Activated CD8-positive, alpha-beta memory T cell treated with anti-CD3 and anti-CD28 coated beads for 24 hours (primary cell): ENCODE measurements around the gene VPS51.
"Not testable (repeated sequence)": the region's sequence is repeated elsewhere in the genome, so short reads cannot be mapped to it uniquely, and the experiment has no call there.

Experiments used
- DNase-seq: peaks from one replicate; pipeline ENCODE4 v3.0.0-alpha.2; 2020

Gene VPS51

DNA sequence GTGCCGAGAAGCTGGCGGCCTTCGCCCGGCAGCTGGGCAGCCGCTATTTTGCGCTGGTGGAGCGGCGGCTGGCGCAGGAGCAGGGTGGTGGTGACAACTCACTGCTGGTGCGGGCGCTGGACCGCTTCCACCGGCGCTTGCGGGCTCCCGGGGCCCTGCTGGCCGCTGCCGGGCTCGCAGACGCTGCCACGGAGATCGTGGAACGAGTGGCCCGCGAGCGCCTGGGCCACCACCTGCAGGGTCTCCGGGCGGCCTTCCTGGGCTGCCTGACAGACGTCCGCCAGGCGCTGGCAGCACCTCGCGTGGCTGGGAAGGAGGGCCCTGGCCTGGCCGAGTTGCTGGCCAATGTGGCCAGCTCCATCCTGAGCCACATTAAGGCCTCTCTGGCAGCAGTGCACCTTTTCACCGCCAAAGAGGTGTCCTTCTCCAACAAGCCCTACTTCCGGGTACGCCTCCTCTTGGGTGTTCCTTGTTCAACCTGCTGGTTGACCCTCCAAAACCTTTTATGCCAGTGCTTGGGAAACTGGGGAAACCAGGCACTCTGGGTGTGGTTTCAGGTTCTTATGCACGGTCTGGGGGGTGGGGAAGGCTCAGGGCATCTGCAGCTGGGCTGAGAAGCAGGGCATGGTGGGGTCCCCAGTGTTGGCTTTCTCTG is 12.6 kb downstream of the VPS51 start:
- DNase-seq, result no peak

DNA sequence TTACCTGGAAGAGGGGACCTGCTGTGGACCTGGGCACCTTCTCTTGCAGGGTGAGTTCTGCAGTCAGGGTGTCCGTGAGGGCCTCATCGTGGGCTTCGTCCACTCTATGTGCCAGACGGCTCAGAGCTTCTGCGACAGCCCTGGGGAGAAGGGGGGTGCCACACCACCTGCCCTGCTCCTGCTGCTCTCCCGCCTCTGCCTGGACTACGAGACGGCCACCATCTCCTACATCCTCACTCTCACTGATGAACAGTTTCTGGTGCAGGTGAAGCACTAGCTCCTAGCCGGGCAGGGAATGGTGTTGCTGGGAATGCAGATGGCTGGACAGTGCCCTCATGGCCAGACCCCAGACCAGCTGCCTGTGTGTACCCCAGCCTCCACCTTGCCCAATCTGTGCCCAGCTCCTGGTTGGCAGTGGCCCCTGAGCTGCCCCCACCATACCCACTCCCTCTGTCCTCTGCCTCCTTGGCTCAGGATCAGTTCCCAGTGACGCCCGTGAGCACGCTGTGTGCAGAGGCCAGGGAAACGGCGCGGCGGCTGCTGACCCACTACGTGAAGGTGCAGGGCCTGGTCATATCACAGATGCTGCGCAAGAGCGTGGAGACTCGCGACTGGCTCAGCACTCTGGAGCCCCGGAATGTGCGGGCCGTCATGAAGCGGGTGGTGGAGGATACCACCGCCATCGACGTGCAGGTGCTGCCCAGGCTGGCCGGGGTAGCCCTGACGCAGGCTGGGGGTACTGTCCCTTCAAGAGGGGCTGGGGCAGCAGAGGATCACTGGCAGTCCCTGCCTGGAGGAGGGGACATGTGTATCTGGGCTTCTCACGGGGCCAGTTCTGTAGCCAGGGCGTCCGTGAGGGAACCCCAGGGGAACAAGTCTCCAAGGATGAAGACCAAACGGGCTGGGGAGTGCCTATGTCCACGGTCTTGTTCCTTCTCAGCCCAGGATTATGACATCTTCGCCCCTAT is 13.5 kb downstream of the VPS51 start:
- no peak for DNase-seq

DNA sequence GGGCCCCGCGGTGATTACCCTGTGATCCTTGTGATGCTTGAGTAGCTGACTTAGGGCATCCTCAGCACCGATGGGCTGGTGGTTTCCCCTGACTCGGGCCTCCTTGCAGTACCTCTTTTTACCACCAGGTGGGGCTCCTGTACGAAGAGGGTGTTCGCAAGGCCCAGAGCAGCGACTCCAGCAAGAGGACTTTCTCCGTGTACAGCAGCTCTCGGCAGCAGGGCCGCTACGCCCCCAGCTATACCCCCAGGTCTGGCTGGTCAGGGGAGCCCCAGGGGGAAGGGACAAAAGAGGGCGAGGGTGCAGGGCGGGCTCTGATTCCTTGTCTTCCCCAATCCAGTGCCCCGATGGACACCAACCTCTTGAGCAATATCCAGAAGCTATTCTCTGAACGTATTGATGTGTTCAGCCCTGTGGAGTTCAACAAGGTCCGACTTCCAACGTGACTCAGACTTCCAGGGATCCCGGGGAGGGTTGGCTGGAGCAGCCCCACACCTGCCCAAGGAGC is 14.4 kb downstream of the VPS51 start:
- DNase-seq, result peak; percentile 100

DNA sequence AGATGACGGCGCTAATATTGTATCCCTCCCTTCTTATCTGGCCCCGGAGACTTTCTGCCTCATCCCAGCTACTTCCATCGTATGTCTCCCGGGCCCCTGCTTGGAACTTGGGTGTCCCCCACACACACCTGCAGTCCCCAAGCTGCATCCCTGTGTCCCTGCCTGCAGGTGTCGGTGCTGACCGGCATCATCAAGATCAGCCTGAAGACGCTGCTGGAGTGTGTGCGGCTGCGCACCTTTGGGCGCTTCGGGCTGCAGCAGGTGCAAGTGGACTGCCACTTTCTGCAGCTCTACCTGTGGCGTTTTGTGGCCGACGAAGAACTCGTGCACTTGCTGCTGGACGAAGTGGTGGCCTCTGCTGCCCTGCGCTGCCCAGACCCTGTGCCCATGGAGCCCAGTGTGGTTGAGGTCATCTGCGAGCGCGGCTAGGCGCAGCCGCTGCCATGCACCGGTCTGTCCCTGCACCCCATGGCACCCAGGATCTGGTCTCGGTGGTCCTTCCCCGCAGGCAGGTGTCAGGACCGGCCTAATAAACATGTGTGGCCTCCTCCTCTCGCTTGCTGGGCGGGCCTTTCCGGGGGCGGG is 15.2 kb downstream of the VPS51 start:
- no peak for DNase-seq

DNA sequence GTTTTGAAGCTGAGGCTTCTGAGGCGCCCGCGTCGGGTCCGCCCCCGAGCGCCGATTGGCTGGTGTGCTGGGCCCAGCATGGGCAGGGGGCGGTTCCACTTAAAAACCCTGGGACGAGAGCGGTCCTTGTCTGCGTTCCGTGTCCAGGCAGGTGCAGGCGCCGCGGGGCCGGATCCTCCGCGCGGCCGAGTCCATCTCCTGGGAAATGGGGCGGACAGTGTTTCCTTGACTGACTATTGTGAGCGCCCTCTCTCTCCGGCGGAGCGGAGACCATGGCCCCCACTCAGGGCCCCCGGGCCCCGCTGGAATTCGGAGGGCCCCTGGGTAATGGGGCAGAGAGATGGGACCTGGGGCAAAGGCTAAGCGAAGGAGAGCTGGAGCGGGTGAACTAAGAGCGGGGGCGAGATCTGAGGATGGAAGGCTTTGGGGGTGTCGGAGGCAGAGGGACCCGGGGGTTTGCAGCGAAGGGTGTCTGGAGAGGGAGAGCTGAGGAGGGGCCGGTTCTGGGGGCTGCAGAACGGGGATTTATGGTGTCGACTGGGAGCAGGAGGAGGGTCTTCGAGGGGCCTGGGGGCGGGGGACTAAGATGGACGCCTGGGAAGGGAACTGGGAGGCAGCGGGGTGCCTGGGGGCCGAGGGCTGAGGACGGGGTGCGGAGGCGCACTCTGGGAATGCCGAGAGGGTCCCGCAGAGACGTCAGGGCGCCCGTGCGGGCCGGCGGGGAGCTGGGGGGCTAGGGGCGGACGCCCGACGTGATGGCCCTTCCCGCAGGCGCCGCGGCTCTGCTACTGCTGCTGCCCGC is 15.9 kb downstream of the VPS51 start, which contains the start of gene TM7SF2:
Gene TM7SF2 (plus strand): TSS at position 129 of the 802 bp plus-strand sequence. CDS start 144 bp downstream, at position 273.
- DNase-seq, result peak; percentile 95

DNA sequence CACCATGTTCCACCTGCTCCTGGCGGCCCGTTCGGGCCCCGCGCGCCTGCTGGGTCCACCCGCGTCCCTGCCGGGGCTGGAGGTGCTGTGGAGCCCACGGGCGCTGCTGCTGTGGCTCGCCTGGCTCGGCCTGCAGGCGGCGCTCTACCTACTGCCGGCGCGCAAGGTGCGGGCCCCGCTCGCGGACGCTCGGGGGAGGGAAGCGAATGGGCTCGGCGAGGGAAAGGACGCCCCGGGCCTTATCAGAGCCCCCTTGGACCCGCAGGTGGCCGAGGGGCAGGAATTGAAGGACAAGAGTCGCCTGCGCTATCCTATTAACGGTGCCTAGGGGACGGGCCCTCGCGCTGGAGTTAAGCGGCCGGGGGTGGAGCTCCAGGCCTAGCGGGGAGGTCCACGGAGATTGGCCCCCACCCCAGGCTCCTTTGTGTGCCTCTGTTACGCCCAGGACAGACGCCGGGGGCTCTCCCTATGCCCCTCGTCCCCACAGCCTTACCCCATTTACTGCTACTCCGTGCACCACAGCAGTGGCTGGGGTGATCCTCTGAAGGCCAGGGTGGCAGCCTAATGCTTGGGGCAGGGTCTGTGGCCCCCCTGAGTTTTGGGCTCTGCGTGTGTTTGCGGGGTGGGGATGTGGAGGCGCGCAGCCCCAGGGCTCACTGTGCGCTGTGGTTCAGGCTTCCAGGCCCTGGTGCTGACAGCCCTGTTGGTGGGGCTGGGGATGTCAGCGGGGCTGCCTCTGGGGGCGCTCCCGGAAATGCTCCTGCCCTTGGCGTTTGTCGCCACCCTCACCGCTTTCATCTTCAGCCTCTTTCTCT is 16.7 kb downstream of the VPS51 start:
- DNase-seq, result peak; percentile 89

DNA sequence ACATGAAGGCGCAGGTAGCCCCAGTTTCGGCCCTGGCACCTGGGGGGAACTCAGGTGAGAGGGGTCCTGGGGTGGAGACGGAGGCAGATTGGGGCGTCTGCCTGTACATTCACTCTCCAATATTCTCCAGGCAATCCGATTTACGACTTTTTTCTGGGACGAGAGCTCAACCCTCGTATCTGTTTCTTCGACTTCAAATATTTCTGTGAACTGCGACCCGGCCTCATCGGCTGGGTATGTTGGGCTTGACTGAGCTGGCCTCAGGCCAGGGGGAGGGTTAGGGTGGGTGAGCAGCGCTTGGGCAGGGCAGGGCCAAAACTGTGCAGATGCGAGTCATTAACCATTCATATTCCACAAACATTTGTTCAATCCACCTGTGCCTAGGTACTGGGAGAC is 17.3 kb downstream of the VPS51 start:
- DNase-seq, result no peak

DNA sequence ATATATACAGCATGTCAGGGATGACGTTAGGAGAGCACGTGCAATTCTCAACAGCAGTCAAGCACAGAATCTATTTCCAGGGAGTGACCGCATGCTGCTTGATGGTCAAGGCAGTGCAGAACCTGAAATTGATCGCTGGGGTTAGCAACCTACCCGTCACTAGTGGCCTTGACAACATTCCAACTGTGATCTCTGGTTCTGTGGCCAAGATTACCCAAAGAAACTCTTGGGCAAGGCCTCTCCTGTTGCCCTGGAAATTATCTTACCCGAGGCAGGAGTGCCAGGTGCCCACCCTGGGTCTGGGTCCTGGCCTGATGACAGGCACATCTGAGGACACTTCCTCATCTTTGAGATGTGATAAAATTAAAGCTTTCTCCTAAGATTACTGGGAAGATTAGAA is 17.8 kb downstream of the VPS51 start:
- no peak for DNase-seq

DNA sequence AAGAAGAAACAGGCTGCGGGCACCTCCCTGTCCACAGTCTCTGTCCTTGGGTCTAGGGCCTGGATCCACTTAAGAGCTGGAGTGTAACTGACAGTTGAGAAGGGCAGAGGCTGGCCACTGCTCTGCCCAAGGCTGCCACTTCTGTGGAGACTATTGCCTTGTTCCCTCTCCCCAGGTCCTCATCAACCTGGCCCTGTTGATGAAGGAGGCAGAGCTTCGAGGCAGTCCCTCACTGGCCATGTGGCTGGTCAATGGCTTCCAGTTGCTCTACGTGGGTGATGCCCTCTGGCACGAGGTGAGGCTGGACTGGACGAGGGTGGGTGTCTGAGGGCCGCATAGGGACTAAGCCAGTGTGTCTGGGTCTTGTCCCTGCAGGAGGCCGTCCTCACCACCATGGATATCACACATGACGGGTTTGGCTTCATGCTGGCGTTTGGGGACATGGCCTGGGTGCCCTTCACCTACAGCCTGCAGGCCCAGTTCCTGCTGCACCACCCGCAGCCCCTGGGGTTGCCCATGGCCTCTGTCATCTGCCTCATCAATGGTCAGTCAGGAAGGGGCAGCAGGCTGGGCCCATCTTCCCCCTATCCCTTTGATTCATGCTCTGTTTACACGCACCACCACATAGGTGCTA is 18.6 kb downstream of the VPS51 start:
- no peak for DNase-seq

DNA sequence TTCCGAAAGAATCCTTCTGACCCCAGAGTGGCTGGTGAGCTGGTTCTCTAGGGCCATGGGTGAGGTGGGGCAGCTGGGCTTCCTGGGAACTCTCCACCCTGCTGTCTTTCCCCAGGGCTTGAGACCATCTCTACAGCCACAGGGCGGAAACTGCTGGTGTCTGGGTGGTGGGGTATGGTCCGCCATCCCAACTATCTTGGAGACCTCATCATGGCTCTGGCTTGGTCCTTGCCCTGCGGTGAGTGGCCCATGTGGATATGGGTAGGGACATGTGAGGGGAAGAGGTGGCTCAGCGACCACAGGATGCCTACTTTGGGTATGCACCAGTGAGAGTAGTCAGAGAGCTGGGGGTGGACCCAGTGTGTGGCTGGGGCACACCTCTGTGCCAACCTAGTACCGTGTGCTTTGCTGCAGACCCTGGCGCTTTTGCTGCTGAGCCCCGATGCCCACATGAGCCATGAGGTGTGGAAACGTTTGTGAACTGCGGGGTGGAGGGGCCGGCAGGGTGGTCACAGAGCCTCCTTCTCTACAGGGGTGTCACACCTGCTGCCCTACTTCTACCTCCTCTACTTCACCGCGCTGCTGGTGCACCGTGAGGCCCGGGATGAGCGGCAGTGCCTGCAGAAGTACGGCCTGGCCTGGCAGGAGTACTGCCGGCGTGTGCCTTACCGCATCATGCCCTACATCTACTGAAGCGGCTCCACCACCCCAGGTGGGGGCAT is 19.5 kb downstream of the VPS51 start:
- DNase-seq, result no peak

DNA sequence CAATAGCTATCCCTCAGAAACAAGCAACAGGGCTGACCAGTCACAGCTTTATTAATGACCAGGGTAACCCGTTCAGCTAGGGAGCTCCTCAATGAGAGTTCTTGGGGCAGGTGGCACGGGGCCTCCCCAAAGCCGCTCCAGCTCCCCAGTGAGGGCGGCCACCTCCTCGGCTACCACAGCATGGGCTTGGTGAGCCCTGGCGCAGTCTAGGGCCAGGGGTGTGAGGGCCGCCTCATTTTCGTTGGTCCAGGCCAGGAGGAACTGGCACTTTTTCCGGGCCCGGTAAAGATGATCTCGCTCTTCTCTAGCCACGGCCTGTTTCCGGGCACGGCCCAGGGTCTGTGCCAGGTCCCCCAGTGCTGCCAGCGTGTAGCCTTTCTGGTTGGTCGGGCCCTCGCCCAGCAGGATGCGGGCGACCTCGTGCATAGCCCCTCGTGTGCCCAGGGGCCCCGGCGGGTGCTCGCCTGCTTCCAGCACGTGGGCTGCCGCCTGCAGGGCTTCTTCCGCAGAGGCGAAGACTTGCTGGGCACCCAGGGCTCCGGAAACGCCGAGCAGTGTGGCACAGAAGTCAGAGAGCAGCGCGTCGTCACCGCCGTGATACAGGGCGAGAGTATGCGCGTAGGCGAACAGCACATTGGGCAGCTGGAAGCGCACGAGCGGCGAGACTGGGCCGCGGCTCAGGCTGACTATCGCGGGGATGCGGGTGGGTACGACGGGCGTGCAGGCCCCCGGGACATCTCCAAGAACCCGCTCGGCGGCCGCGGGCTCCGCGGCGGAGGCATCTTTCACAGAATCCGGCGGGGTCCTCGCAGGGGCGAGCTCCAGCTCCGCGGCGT is 20.6 kb downstream of the VPS51 start:
- peak; percentile 84 for DNase-seq

DNA sequence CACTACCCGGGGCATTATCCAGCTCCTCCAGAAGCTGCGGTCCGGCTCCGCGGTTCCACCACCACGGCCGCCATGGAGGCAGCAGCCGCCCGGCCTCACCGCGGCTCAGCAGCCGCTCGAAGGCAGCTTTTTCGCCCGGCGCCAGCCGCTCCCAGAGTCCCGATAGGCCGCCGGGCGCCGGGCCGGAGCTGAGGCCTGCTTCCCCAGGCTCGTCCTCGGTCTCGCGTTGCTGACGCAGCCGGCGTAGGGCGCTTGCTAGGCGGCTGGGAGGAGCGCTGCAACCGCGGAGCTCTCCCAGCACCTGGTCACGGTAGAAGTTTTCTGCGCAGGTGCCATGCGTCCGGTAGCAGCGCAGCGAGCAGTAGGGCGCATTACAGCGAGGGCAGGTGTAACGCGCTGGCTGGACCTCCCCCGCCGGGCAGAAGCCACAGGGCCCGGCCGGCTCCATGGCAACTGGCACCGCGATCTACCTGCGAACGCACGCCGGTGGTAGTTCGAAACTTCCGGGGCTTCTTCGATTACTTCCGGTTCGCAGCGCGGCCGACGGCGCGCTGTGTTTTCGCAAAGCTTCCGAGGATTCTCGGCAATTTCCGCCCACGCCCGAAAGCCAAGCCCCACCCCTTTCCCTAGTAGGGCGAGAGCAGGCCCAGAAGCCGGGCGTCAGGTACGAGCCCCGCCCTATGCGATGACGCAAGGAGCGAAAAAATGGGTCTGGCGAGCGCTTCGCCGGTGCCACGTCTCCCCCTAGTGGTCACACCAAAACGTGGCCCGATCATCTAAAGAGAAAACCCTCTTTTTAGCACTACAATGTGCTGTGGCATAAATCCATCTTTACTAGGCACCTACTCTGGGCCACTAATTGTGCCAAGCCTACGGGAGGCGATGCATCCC is 21.4 kb downstream of the VPS51 start, which contains the start of gene ZNHIT2:
Gene ZNHIT2 (minus strand): TSS at position 496 of the 891 bp plus-strand sequence. CDS start 48 bp downstream, at position 448.
- DNase-seq, result peak; percentile 100

DNA sequence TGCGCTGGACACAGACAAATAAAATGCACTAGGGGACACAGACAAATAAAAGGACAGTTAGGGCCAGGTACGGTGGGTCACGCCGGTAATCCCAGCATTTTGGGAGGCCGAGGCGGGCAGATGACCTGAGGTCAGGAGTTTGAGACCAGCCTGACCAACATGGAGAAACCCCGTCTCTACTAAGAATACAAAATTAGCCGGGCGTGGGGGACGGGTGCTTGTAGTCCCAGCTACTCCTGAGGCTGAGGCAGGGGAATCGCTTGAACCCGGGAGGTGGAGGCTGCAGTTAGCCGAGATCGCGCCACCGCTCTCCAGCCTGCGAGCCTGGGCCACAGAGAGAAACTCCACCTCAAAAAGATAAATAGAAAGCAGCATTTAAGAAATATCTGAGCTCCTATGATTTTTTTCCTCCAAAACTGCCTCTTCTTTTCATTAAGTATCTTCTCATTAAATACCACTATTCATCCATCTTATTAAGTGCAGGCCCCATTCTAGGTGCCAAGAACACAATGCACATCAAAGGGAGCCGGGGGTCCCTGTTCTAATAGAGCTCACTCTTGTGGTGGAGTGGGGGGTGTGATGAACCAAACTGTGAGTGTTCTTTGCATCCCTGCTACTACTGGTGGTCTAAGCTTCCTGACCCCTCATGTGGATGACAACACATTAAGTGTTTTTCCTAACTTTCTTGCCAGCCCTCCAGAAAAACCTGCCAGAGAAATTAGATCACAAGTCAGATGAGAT is 22.3 kb downstream of the VPS51 start:
- DNase-seq, result no peak

DNA sequence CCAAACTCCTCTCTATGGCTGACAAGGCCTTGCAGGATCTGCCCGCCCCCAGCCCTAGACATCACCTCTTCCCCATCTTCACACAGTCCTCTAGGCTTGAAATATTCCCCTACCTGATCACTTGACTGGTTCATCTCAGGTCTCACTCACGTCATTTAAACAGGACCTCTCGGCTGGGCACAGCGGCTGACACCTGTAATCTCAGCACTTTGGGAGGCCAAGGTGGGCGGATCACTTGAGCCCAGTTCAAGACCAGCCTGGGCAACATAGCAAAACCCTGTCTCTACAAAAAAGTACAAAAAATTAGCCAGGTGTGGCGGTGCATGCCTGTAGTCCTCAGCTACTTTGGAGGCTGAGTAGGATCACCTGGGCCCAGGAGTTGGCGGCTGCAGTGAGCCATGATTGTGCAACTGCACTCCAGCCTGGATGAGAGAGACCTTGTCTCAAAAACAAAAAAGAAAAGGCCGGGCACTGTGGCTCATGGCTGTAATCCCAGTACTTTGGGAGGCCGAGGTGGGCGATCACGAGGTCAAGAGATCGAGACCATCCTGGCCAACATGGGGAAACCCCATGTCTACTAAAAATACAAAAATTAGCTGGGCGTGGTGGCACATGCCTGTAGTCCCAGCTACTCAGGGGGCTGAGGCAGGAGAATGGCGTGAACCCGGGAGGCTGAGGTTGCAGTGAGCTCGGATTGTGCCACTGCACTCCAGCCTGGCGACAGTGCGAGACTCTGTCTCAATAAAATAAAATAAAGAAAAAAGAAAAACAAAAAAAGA is 23.1 kb downstream of the VPS51 start:
- DNase-seq, result not testable (repeated sequence)

DNA sequence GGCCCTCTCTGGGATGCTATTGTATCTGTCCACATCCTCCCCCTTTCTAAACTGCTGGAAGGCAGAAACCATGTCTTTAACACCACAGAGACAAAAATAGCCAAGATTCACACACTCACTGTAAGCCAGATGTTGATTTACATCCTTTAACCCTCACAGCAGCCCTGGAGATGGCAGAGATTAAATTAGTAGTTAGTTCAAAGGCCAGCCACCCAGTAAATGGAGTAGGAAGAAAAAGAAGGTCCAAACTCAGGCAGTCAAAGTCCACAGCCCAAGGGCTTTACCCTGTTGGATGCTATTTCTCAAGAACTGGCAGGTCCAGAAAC is 23.6 kb downstream of the VPS51 start:
- no peak for DNase-seq

DNA sequence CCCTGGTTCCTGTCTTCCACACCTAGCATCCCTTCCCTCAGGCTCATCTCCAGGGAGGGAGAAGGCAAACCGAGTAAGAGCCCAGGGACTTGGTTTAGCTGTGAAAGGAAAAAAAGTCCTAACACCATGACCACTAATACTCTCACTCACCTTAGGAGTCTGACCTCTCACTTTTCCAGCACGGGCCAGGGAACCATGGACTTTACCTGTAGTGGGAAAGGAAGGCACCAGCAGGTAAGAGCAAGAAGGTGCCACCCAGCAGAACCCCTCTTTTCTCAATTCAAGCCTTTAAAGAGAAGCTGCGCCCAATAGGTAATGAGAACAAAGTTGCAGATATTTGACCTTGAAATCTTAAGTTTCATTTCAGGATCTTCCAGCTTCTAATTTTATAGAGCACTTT is 24.8 kb downstream of the VPS51 start:
- DNase-seq, result peak; percentile 52

DNA sequence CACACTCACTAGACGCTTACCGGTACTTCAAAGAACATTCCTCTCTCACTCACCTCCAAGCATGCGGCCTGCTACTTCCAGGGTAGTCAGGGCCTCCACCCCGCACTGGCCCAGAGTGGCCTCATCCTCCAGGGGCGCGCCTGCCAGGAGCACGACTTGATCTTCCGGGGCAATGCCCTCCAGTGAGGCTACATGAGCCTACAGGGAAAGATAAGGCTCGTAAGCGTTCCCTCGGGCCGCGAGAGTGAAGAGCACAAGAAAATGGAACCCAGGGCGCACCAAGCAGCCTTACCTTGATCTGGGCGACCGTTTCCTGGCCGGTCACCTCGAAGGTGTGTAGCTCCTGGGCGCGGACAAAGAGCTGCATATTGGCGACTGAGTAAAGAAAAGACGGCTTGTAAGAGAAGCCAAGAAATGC is 25.4 kb downstream of the VPS51 start:
- DNase-seq, result peak; percentile 75
